GM12875 (cell line): ENCODE results near the gene MIR17HG.

Experiments used
- H3K4me3 ChIP-seq: one replicate; pipeline ENCODE4 v1.5.1; 2011; ENCODE audit warnings: low read depth, low read length, control low read depth
- TF ChIP-seq, protein P1 (sequence below): IDR thresholded peaks from 2 replicates; pipeline ENCODE4 v1.5.1; 2011; ENCODE audit warnings: low read depth, mild to moderate bottlenecking, control low read depth, inconsistent platforms, low read length, moderate library complexity, borderline replicate concordance; ENCODE audit not compliant: insufficient read depth

Gene MIR17HG

DNA sequence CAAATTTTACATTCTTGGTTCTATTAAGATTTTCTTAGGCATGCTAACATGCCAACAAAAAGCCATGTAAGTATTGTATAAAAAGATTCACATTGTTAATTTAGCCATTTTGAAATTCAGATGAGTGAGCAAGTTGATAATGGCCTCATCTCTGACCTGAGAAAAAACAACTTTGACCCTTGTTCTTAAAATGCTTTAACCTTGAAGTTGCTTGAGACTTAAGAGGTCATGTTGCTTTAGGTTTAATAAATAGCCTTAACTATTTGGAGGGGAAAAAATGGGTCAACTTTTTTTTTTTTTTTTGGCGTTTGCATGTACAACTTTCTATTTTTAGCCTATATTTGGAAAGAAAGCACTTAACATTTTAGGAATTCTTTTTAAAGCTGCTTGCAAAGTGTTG lies 6.0 kb downstream of the MIR17HG start:
- H3K4me3 ChIP-seq, result no peak overlapping the region
- TF ChIP-seq, protein P1, sequence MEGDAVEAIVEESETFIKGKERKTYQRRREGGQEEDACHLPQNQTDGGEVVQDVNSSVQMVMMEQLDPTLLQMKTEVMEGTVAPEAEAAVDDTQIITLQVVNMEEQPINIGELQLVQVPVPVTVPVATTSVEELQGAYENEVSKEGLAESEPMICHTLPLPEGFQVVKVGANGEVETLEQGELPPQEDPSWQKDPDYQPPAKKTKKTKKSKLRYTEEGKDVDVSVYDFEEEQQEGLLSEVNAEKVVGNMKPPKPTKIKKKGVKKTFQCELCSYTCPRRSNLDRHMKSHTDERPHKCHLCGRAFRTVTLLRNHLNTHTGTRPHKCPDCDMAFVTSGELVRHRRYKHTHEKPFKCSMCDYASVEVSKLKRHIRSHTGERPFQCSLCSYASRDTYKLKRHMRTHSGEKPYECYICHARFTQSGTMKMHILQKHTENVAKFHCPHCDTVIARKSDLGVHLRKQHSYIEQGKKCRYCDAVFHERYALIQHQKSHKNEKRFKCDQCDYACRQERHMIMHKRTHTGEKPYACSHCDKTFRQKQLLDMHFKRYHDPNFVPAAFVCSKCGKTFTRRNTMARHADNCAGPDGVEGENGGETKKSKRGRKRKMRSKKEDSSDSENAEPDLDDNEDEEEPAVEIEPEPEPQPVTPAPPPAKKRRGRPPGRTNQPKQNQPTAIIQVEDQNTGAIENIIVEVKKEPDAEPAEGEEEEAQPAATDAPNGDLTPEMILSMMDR, result no peak

DNA sequence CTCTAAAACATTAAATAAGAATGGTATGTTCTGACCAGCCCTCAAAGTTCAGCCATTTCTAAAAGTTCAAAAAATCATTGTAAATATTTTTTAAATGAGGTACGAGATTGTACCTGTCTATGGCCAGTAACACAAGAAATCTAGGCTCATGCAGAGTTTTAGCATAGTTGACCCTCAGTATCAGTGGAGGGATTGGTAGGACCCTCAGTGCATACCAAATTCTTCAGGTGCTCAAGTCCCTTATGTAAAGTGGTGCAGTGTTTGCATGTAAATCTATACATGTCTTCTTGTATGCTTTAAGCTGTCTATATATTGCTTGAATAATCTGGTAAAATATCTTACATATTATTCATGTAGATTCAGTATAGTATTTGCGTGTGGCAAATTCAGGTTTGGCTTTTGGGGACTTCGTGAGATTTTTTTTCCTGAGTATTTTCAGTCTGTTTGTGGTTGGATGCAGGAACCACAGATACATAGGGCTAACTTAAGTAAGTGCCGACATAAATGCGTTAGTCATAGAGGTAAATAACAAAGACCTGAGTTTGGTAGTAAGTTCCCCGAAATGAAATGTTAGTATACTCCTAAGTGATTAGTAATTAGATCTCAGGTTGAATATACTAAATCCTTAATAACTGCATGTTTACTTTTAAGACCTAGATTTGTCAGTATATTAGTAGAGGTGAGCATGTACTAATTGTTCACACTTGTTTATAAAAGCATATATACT lies 7.8 kb downstream of the MIR17HG start:
- TF ChIP-seq, protein P1, result no peak

DNA sequence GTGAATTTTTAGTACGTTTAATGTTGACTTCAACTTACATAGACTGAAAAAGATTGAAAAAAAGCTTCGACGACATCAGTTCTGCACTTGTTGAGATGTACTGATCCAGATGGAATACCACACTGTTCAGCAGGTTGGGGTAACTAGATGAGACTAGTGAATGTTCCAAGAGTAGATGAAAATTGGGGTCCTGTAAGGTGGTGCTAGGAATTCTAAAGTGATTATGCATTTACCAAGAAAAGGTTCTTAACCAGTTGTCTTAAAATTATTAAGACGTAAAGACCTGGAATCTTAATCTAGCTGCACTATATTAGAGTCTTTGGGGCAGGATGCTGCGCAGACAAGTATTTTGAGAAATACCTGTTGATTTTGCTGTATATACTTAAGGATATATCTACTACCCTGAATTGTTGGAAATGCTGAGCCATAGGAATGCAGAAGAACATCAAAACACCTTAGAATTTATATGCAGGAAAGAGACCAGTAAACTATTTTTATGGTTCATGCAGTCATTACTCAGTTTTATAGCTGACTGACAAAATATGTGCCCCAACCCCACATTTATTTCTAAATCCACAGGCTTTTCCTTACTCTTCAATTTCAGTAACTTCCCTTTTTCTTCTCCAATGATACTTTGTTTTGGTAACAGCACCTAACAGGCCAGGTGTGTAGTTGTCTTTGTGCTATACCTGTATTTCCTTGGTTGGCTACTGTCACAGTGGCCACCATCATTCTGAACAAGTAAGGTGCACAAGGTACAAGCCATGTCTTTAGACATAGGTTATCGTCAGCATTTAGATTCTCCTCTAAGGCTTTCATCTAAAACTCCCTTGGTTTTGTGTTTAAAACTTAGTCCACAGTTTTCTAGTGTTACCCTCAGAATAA lies 8.6 kb downstream of the MIR17HG start:
- TF ChIP-seq, protein P1, result no peak
- no peak overlapping the region for H3K4me3 ChIP-seq

More for the DNA sequence above, 7.8 kb downstream of the MIR17HG start:
- H3K4me3 ChIP-seq, result no peak overlapping the region

DNA sequence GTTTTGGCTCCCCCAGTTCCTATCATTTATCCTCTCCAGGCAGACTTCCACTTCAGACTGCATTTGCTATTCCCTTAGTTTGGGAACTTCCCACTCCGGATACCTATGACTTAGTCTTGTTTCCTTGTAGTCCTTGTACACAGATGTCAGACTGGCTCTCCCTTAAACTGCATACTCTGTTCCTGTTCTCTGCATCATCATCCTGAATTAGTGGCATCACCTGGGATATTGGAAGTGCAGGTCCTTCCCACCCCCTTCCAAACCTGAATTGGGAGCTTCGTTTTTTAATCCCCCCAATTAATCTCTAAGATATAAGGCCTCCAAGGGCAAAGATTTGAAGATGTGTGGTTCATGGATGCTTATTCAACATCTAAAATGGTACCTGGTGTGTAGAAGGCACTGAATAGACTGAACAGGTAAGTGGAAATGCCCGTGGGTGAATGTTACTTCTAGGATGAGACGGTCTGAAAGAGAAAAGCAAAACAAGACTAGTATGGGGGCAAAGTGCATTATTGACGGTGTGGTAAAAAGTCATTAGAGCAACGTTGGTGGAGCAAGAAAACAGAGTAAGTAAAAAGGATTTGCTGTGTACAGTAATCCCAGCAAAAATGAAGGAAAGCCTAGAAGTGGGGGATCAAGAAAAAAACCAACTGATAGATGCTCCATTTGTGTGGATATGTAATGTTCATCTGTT lies 9.6 kb downstream of the MIR17HG start:
- no peak overlapping the region for H3K4me3 ChIP-seq
- TF ChIP-seq, protein P1, result no peak

DNA sequence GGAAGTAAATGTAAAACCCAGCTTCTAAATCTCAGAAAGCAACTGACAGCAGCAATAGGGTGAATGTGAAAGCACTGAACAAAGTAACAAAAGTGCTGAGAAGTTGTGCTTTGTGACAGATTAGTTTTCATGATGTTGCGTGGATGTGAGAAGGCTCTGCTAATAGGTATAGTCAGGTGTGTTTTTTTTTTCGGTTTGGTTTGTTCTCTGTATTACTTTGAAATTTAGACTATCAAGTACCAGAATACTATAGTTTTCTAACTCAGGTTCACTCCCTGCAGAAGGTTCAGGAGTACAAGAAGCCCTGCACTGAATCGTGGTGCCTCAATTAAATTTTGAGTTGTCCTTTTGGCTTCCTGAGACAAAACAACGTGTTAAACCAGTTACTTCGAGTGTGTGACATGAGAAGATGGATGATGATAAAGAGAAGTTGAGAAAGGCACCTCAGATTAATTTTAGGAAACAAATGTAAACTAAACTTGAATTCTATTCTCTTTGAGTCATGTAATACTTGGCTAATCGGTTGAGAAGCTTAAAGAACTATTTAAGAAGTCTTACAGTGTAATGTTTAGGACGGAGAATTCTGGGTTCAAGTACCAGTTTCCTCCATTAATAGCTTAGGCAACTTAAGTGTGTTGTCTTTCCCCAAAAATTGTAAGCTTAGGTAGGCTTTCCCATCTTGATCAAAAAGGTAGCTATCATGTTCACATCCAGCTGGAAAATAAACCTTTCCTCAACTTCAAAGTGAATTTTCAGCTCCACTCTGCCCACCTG lies 10.3 kb downstream of the MIR17HG start:
- no peak overlapping the region for H3K4me3 ChIP-seq
- TF ChIP-seq, protein P1, result no peak

DNA sequence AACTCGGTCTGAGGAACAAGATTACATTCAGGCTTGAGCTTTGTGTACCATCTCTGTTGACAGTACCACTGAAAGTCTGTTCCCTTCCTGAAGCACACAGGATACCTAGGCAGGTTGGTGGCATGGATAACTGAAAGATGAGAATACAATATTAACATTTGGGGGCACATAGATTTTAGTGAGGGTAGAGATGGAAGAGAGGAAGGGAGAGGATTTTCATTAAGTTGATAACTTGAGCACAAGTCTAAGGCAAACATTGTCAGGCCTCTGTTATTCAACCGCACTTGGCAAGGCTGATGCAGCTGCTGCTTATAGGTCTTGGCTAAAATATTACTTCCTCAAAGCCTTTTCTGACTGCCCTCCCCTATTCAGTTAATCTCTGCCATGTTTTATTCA lies 10.9 kb downstream of the MIR17HG start:
- TF ChIP-seq, protein P1, result no peak
- no peak overlapping the region for H3K4me3 ChIP-seq
